NCI-H128 (cell line): ENCODE measurements around the gene FNIP1.
"Not testable (repeated sequence)": the region's sequence is repeated elsewhere in the genome, so short reads cannot be mapped to it uniquely, and the experiment has no call there.

Source experiments
- DNase-seq: peaks from one replicate; lab custom pipeline; 2025; ENCODE audit not compliant: unreplicated experiment; lab: John Stamatoyannopoulos, UW

FNIP1 gene

DNA sequence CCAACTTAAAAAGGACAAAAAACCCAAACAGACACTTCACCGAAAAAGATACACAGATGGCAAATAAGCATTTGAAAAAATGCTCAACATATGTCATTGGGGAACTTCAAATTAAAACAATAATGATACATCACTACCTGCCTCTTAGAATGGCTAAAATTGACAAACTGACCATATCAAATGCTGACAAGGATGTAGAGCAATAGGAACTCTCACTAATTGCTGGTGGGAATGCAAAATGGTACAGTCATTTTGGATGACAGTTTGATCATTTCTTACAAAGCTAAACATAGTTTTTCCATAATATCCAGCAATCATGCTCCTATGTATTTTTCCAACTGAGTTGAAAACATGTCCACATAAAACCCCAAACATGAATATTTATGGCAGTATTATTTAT is 102.9 kb downstream of the FNIP1 start:
- no peak for DNase-seq

DNA sequence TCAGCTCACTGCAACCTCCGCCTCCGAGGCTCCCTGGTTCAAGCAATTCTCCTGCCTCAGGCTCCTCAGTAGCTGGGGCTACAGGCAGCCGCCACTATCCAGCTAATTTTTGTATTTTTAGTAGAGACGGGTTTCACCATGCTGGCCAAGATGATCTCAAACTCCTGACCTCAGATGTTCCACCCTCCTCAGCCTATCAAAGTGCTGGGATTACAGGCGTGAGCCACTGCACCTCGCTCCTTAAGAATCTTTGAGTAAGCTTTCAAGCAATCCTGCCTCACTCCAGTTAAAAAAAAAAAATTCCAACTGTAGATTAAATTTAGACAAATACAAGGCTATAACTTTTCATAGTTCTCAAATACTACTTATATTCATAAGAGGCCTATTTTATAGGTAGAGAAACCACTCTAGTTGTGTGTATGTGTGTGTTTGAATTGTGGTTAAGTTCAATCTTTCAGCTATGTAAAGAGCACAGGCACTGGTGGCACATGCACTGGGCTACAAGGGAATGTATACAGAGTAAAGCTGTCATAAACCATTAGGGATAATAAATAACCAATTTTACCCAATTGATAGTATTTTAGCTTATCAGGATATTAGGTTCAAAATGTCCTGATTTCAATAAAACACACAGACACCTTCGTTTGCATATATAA is 111.2 kb downstream of the FNIP1 start:
- no peak for DNase-seq

DNA sequence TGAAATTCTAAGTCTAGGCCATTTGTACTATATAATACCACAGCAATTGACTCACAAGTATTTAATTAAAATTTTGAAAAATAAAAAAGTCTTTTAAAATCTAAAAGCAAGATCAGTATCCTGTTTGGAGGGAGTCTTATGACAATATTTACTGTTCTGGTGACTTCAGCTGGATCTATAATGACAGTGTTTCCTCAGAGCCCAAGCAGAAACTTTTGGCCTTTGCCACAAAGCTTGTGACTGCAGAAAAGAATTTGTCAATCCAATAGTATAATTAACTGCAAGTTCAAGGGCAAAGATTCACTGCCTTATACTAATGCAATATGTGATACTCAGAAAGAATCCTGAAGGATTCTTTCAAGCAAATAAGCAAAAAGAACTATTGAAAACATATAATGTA is 112.2 kb downstream of the FNIP1 start:
- DNase-seq: no peak

DNA sequence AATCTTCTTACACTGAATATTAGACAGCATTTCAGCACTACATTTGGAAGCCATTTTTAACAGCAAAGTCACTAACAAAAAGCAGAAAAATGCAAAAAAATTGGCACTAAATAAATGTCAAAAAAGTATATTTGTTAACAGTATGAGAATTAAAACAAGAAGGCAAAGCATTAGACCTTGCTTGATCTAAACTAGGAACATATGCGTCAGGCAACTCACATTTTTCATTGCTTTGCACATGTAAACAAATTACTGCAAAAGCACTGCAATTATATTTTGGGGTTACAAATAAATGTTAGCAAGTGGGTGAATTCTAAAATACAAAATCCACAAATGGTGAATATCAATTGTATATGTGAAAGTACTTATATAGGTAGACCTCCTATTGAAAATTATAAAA is 112.8 kb downstream of the FNIP1 start:
- DNase-seq: no peak

GRCh38 chr5:131682826-131683225 is 114.0 kb downstream of the FNIP1 start:
- no peak for DNase-seq

DNA sequence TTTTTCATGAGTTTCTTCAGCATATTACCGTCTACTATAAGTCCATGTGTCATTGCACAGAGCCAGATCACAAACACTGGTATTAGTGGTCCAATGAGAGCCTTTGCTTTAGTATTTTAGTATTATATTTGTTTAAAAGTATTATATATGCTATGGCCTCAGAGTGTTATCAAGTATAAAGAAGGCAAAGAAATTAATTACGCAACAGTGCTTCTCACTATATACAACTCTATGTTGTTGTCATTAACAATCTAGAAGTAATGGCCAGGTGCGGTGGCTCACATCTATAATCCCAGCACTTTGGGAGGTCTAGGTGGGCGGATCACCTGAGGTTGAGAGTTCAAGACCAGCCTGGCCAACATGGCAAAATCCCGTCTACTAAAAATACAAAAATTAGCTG is 114.6 kb downstream of the FNIP1 start:
- DNase-seq: no peak

GRCh38 chr5:131679911-131680310 is 116.9 kb downstream of the FNIP1 start:
- no peak for DNase-seq

DNA sequence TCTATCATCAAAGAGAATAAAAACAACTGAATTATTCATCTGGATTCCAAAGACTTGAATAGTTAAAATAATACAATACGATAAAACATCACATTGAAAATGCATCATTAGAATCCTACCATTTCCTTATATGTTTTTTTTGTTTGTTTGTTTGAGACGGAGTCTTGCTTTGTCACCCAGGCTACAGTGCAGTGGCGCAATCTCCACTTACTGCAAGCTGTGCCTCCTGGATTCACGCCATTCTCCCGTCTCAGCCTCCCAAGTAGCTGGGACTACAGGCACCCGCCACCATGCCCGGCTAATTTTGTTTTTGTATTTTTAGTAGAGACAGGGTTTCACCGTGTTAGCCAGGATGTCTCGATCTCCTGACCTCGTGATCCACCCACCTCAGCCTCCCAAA is 118.5 kb downstream of the FNIP1 start:
- not testable (repeated sequence) for DNase-seq

- no peak for DNase-seq
Observed at GRCh38 chr5:131677115-131677514, 119.7 kb downstream of the FNIP1 start.

- DNase-seq: no peak
Observed at GRCh38 chr5:131672776-131673175, 124.0 kb downstream of the FNIP1 start.

DNA sequence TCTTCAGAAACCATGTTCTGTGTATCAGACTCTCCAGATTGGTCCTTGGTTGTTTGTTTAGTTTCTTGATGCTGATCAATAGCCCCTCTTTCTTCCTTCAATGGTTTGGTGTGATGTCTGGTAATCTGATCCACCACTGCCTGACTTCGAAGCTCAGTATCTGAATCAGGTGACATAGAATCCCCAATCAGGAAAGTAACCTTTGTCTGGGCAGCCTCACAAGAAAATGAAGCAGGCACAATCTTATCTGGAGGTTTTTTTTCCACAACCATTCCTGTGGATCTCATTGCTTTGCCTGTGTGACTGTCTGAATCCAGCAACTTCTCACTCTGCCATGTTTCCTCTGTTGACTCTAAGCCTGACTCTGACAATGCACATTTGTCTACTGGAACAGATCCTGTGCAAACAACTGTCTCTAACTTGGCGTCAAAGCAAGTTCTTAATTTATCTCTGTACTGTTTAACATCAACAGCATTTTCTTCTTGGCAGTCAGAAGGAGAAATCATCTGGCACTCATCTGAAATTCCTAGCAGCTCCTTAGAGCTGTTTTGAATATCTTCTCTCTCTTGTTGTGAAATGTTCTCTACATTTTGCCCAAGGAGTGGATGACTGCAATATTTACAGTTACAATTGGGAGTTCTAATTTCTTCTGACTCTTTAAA is 124.7 kb downstream of the FNIP1 start:
- no peak for DNase-seq

DNA sequence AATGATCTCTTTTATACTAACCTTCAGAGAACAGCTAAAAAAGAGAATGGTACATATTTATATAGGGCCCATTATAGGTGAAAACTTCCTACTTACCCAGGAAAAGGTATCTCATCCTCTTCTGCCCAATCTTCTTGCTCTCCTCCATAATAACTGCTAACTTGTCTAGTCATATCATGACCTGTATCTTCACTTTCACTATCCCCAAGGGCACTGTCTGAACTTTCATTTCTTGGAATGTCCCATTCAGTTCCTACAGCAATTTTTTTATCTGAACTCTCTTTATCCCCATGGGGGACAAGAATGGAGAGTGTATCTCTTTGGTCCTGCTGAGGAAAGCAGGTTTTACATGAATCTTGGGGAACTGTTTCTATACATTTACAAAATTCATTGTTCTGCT is 125.4 kb downstream of the FNIP1 start:
- DNase-seq: no peak

- no peak for DNase-seq
Observed at GRCh38 chr5:131664929-131665328, 131.9 kb downstream of the FNIP1 start.

GRCh38 chr5:131661933-131662332 is 134.9 kb downstream of the FNIP1 start:
- no peak for DNase-seq

DNA sequence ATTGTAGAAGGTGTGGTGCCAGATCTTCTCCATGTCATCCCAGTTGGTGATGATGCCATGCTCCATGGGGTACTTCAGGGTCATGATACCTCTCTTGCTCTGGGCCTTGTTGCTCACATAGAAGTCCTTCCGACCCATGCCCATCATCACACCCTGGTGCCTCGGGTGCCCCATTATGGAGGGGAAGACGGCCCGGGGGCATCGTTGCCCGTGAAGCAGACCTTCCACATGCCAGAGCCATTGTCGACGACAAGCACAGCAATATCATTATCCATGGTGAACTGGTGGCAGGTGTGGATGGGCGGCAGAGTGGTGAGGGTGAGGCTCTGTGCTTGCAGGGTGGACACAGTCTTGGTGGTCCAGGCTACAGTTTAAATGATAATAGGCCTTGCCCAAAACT is 137.0 kb downstream of the FNIP1 start:
- no peak for DNase-seq

GRCh38 chr5:131659290-131659689 is 137.5 kb downstream of the FNIP1 start:
- DNase-seq: no peak

- DNase-seq: no peak
Observed at GRCh38 chr5:131654776-131655175, 142.0 kb downstream of the FNIP1 start.

DNA sequence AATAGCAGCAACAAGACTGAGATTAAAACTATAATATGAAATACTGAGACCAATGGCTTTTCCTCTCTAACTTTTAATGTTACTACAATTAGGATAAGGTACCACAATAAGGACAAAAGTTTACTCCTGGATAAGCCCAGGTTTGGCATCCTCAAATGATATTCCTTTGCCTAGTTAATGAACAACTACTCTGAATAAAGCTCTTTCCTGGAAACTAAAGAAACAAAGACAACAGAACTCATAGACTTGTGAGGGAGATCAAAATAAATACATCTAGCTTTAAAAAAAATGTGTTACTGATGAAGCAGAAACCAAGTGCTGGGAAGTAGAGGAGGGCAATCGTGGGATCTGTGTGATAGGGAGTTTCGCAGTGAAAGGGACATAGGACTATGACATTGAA is 142.5 kb downstream of the FNIP1 start:
- no peak for DNase-seq

DNA sequence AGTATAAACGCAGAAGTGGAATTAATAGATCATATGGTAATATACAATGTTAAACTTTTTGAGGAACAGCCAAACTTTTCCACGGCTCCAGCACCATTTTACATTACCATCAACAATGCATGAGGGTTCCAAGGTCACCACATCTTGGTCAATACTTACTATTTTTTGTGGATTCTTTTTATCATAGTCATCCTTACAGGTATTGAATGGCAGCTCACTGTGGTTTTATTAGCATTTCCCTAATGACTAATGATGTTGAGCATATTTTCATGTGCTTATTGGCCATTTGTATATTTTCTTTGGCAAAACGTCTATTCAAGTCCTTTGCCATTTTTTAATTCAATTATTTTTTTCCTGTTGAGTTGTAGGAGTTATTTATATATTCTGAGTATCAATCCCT is 147.7 kb downstream of the FNIP1 start:
- DNase-seq: no peak

DNA sequence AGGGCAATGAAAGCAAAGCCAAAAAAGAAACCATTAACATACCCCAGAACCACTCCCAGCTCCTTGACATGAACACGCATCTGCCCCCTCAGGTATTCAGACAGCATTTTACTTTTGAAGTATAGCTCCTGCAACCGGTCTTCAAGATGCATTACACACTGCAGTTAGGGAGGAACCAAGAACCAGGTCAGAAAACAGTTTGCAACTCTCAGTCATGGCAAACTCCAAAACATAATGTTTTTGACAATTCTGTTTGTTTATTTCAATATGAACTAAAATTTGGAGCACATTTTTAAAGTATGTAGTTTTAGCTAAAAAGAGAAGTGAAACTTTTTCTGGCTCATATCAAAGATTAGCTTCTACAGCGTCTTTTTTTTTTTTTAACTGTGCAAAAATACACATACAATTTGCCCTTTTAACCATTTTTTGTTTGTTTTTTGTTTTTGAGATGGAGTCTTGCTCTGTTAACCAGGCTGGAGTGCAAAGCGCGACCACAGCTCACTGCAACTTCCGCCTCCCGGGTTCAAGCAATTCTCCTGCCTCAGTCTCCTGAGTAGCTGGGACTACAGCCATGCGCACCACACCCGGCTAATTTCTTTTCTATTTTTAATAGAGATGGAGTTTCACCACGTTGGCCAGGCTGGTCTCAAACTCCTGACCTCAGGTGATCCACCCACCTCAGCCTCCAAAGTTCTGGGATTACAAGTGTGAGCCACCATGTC is 149.6 kb downstream of the FNIP1 start:
- DNase-seq: no peak

- DNase-seq: no peak
Observed at GRCh38 chr5:131644822-131645221, 152.0 kb downstream of the FNIP1 start.

- DNase-seq: no peak
Observed at GRCh38 chr5:131644370-131644769, 152.4 kb downstream of the FNIP1 start.
